HG02884 (cell line): ENCODE results near the gene TTC17.

ENCODE experiments used
- ATAC-seq: cut with Tn5 transposase; IDR thresholded peaks from one replicate; pipeline ENCODE4 v1.9.1; 2021; ENCODE audit warnings: mild to moderate bottlenecking, moderate library complexity; ENCODE audit not compliant: unreplicated experiment

TTC17 gene

DNA sequence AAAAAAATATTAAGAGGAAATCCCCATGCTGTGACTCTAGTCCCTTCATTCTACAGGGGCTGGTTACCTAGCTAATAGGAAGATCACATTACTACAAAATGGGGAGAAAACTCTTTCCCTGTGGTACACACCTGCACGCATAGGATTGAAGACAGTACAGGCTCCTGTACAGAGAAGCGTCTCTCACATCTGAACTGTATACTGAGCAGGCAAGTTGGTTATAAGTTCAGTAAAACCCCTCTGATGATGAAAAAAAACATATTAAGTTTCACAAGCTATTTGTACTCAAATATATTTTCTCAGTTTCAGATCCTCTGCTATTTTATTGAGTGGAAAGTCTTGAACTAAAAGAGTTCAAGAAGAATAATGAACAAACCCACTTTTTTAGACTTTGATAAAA lies 164.9 kb downstream of the TTC17 start:
- peak; percentile 72 for ATAC-seq

DNA sequence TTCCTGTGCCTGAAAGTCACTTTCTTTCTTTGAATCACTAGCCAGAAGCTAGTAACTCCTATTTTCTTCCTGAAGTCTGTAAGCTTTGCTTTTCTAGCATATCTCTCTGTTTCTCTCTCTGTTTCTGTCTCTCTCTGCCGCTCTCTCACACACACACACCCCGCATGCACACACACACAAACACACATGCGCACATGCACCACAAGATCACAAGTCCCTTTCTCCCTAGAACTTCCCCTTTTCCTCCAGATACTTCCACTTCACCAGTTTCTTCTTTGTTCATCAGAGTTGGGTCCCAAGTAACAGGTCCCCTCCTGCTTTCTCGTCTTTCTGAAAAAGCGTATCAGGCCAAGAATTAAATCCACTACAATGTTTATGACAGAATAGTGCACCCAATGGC lies 173.3 kb downstream of the TTC17 start:
- ATAC-seq: no peak

DNA sequence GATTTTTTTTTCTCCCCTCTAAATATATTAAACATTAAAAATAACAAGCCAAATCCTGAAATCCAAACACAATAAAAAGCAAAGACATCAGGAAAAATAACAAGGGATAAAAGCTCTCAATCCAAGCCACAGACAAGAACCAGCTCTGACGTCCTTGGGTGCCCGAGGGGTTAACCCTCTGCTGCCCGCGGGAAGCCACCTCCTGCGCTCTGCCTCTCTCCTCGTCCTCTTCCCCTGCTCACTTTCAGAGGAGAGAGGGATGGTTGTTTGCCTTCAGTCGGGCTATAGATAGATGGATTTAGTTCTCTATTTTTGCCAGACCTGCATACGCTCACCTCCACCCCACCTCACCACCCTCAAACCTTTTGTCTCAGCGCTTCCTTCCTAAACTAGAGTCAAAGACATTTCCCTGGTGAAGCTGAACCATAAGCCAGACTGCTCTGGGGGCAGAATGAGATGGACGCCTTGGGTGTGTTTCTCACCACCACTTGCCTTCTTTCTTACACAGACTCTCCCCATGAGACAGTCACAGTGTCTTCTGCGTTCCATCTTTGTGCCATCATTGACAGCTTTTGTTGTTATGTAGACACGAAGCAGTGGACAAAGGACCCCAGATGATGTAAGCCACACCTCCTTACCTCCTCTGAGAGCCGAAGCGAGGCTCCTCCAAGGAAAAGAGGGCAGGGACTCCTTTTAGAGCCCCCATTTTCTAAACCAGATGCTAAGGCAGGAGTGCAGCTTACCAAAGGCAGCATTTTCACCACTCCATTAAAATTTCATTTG lies 179.3 kb downstream of the TTC17 start:
- ATAC-seq: no peak

DNA sequence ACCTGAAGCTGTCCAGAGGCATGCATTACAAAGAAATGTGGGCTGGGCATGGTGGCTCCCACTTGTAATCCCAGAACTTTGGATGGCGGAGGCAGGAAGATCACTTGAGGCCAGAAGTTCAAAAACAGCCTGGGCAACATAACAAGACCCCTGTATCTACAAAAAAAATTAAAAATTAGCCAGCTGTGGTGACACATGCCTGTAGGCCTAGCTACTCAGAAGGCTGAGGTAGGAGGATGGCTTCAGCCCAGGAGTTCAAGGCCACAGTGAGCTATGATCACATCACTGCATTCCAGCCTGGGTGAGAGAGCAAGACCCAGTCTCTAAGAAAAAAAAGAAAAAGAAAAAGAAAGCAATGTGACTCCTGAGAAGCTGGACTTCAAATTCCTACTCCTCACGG lies 183.3 kb downstream of the TTC17 start:
- no peak for ATAC-seq

DNA sequence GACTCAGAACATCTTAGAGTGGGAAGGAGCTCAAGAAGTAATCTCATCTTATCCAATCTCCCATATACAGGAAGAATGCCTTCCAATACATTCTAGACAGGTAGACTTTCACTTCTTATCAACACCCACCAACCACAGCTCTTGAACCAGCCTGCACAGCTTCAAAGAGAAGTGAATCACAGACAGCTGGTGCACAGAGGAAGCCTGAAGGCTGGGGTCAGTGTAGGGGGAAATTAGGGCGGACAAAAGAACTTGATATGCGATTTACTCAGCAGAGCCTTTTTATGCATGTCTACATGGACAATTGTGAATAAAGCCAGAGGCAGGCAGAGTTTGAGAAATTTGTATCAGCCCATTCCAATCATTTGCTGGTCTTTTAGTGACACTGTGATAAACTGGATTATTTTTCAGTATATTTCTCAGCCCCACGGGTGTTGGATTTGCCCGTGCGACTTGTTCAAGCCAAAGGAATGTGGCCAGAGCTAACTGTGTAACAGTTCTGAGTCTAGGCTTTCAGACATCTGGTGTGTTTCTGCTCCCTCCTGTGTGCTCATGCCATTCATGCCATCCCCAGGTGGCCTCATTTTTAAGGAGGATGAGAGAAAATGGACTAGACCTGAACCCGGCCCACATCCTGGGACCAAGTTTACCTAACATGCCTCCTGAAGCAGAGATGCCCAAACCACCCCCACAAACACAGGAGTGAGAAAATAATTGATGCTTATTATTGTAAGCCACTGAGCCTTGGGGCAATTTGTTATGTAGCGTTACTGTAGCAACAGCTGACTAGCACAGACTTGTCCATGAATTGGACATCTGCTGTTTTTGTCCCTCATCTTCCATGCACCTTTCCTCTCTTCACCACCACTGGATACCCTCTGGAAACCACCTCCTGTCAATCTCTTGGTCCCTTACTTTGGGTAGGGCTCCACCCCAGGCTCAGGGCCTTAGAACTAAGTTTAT lies 184.3 kb downstream of the TTC17 start:
- ATAC-seq: no peak
